ENCODE measurements around the gene UBD.

GRCh38 chr6:29591677-29592076 is 32.1 kb upstream of the UBD start:
- TF ChIP-seq EZH2phosphoT487 (IDR thresholded peaks at IDR 0.05; ENCODE audit: low read depth) (no peak), CTCF (IDR thresholded peaks at IDR 0.05; ENCODE audit: low read depth, low read length) (no peak)
